Keratinocyte (primary cell): ENCODE data around the gene C2orf81. TPM values are rescaled to one million over a fixed set of nuclear protein-coding genes. Genes with fewer than 3 reads are reported as not detected.
"Not testable (repeated sequence)": the region's sequence is repeated elsewhere in the genome, so short reads cannot be mapped to it uniquely, and the experiment has no call there.

Experiments used
- DNase-seq: peaks from one replicate; pipeline ENCODE4 v3.0.0-alpha.2; 2011; ENCODE audit warnings: low read depth, missing footprints, low spot score
- FAIRE-seq: peaks from 2 replicates; lab custom pipeline; 2011; peaks lifted over from hg19 to GRCh38; lab: Jason Lieb, UNC
- H2AFZ ChIP-seq: 2 replicates; pipeline ENCODE4 v1.6.0; 2012; ENCODE audit warnings: low read length, control low read depth, inconsistent platforms; ENCODE audit not compliant: control insufficient read depth
- H3K27ac ChIP-seq: 2 replicates; pipeline ENCODE4 v1.5.1; 2011; ENCODE audit warnings: low read length; ENCODE audit not compliant: control insufficient read depth, insufficient read depth
- H3K27me3 ChIP-seq: 3 replicates; pipeline ENCODE4 v1.6.0; 2011; ENCODE audit warnings: low read length; ENCODE audit not compliant: control insufficient read depth, insufficient read depth; ENCODE audit errors: extremely low read depth
- H3K36me3 ChIP-seq, 2 experiments: 2 replicates in 1 of 2; 3 replicates in 1 of 2; pipeline ENCODE4 v1.5.1; 2011; ENCODE audit warnings: low read length in 2 of 2, mild to moderate bottlenecking in 1 of 2; ENCODE audit not compliant: control insufficient read depth in 2 of 2, insufficient read depth in 2 of 2; ENCODE audit errors: extremely low read depth in 1 of 2
- H3K4me1 ChIP-seq: 3 replicates; pipeline ENCODE4 v1.5.1; 2011; ENCODE audit warnings: low read length; ENCODE audit not compliant: control insufficient read depth, insufficient read depth; ENCODE audit errors: extremely low read depth
- H3K4me2 ChIP-seq: 3 replicates; pipeline ENCODE4 v1.6.0; 2011; ENCODE audit warnings: low read depth, low read length; ENCODE audit not compliant: control insufficient read depth, insufficient read depth; ENCODE audit errors: extremely low read depth
- H3K4me3 ChIP-seq, 3 experiments: fragments of 200-600 bp in 1 of 3; sonication (generic) in 1 of 3; 2 replicates in 2 of 3; 3 replicates in 1 of 3; pipeline ENCODE4 v1.5.1; 2011 to 2016; ENCODE audit warnings: low read length in 3 of 3, mild to moderate bottlenecking in 3 of 3, control low read depth in 2 of 3, inconsistent platforms in 1 of 3, low read depth in 1 of 3, mixed read lengths in 1 of 3, mixed run types in 1 of 3, moderate library complexity in 1 of 3; ENCODE audit not compliant: control insufficient read depth in 2 of 3, insufficient read depth in 2 of 3; ENCODE audit errors: extremely low read depth in 1 of 3
- H3K79me2 ChIP-seq: 2 replicates; pipeline ENCODE4 v1.6.0; 2012; ENCODE audit warnings: low read length; ENCODE audit not compliant: control insufficient read depth, insufficient read depth
- H3K9ac ChIP-seq: 3 replicates; pipeline ENCODE4 v1.6.0; 2011; ENCODE audit warnings: low read length; ENCODE audit not compliant: control insufficient read depth, insufficient read depth; ENCODE audit errors: extremely low read depth
- H3K9me1 ChIP-seq: 3 replicates; pipeline ENCODE4 v1.6.0; 2011; ENCODE audit warnings: low read length; ENCODE audit not compliant: control insufficient read depth, insufficient read depth; ENCODE audit errors: extremely low read depth
- H3K9me3 ChIP-seq: 2 replicates; pipeline ENCODE4 v1.5.1; 2012; ENCODE audit warnings: low read depth, low read length; ENCODE audit not compliant: control insufficient read depth
- H4K20me1 ChIP-seq: 3 replicates; pipeline ENCODE4 v1.6.0; 2011; ENCODE audit warnings: low read length; ENCODE audit not compliant: control insufficient read depth, insufficient read depth; ENCODE audit errors: extremely low read depth
- CTCF ChIP-seq, 3 experiments: IDR thresholded peaks in 1 of 3; conservative IDR thresholded peaks in 1 of 3; optimal IDR thresholded peaks in 1 of 3; 2 replicates in 2 of 3; 3 replicates in 1 of 3; pipeline versions ENCODE3 to v1.5.1; 2011; ENCODE audit warnings: low read length in 3 of 3, mild to moderate bottlenecking in 3 of 3, moderate library complexity in 2 of 3, control low read depth in 1 of 3, inconsistent platforms in 1 of 3; ENCODE audit not compliant: insufficient read depth in 2 of 3; ENCODE audit errors: extremely low read depth in 1 of 3
- EZH2 ChIP-seq: IDR thresholded peaks from one replicate; pipeline ENCODE4 v1.6.1; 2012; ENCODE audit warnings: inconsistent platforms, mild to moderate bottlenecking, low read length, moderate library complexity
- dilution Hi-C: fragments of 300-500 bp; cut with MboI; formaldehyde crosslinking; loops from one replicate; pipeline ENCODE4 v1.7.0; 2020; ENCODE audit warnings: low sequenced_read_pairs; ENCODE audit not compliant: extremely low pct_ligation_motif_present
- polyA minus RNA-seq, 3 experiments: library from RNA; depleted of rRNA, polyadenylated mRNA; stranded (reverse); fragments of >200 nt; gene quantifications; 1 replicate in 1 of 3; 2 replicates in 1 of 3; 3 replicates in 1 of 3; pipeline ENCODE4 v1.2.3, GENCODE V29; 2011
- polyA plus RNA-seq, 5 experiments: library from polyadenylated mRNA; depleted of rRNA in 3 of 5; stranded (reverse) in 3 of 5; stranded (forward) in 1 of 5; unstranded in 1 of 5; fragments of >200 nt; gene quantifications; 1 replicate in 1 of 5; 2 replicates in 3 of 5; 3 replicates in 1 of 5; pipeline versions ENCODE4 v1.2.1 to v1.2.3, GENCODE V29; 2011 to 2012; ENCODE audit warnings: missing spikeins in 2 of 5, low read depth in 1 of 5, low replicate concordance in 1 of 5

C2orf81 gene
- polyA plus RNA-seq (0.58 to 1.5 TPM (median 0.89 TPM) in 3 replicates), polyA minus RNA-seq (0.96 to 5.1 TPM (median 1.4 TPM) in 3 replicates)
- 0.59 TPM for polyA plus RNA-seq (2011; ENCODE audit: low read depth)
- 1.0 and 1.4 TPM in 2 replicates for polyA plus RNA-seq (2011; cell fraction: cytosol; rRNA removed)
- polyA plus RNA-seq (2011; cell fraction: nucleus; rRNA removed) = 2.4 and 4.2 TPM in 2 replicates
- polyA plus RNA-seq (2012; ENCODE audit: low replicate concordance) = 1.7 and 2.6 TPM in 2 replicates
- polyA minus RNA-seq (2011; cell fraction: cytosol; rRNA and poly(A)+ RNA removed) = 4.4 TPM
- polyA minus RNA-seq (2011; cell fraction: nucleus; rRNA and poly(A)+ RNA removed) = 1.3 and 2.4 TPM in 2 replicates

DNA sequence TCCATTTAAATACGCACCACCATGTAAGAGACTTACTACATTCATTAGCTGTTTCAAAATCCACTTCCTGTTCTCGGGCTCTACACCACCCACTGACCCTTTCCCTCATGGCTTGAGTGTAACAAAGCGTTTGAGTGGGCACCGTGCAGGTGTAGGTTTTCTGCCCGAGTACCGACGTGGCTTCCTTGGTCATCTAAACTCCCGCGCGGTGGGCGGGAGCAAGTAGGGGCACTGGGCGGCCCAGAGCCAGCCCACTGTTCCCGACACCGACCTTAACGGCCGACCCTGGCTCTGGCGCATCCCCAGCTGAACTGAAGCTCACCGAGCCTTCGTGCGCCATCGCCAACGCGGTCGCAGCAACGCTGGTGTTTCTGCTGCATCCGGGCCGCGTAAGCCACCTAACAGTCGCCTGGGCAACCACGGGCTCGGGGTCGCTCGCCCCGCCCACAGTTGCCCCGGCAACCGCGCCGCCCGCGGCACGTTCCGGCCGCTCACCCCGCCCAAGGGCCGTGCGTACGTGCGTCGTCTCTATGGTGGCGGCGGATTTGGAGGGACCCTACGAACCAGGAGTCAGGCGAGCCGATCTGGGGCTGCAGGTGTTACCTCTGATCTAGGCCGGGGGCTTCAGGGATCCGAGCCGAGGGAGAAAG is at the start of gene C2orf81, which contains the start of gene WDR54:
TSS of gene C2orf81 (minus strand) at position 399 of the 650 bp plus-strand sequence. CDS start at position 340, 59 bp downstream.
TSS of gene WDR54 (plus strand) at position 510 of the 650 bp plus-strand sequence. CDS start 424 bp downstream, outside the sequence.
- Histone ChIP-seq H3K36me3 (peaks cover 0 to 16% of the 10 kb centered on the region in 2 experiments), H3K9me3 (no peaks in the 10 kb centered on the region), H2AFZ (peak within 1 kb of the TSS; percentile 79), H3K4me1 (peaks cover 47% of the 10 kb centered on the region), H3K27ac (peak within 1 kb of the TSS; percentile 96), H3K9ac (peak within 1 kb of the TSS; percentile 95), H3K4me3 (peak within 1 kb of the TSS; percentile 59 to 83 (median 81)), H3K9me1 (no peaks in the 10 kb centered on the region), H3K4me2 (peak within 1 kb of the TSS; percentile 96), H4K20me1 (no peaks in the 10 kb centered on the region), H3K79me2 (peaks cover 2% of the 10 kb centered on the region), H3K27me3 (no peaks in the 10 kb centered on the region)
- FAIRE-seq (no peak), DNase-seq (no peak)
- TF ChIP-seq EZH2 = no peak
- no peak for TF ChIP-seq CTCF (optimal IDR thresholded peaks at IDR 0.05 in 1 of 3, IDR thresholded peaks at IDR 0.05 in 1 of 3, conservative IDR thresholded peaks at IDR 0.05 in 1 of 3; ENCODE audit: extremely low read depth in 1 of 3, insufficient read depth in 2 of 3, low read length in 3 of 3)
- dilution Hi-C loops = no loop called here

DNA sequence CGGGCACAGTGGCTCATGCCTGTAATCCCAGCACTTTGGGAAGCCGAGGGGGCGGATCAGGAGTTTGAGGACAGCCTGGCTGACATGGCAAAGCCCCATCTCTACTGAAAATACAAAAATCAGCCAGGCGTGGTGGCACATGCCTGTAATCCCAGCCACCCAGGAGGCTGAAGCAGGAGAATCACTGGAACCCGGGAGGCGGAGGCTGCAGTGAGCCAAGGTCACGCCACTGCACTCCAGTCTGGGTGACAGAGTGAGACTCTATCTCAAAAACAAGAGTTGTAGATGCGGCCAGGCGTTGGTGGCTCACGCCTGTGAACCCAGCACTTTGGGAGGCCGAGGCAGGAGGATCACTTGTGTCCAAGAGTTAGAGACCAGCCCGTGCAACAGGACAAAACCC is 49.3 kb upstream of the C2orf81 start:
- H3K9me1 ChIP-seq, H3K9ac ChIP-seq, FAIRE-seq, H3K79me2 ChIP-seq, H3K4me2 ChIP-seq, DNase-seq, H4K20me1 ChIP-seq, H3K27ac ChIP-seq, dilution Hi-C loops, H3K27me3 ChIP-seq, H3K9me3 ChIP-seq, H2AFZ ChIP-seq, H3K4me3 ChIP-seq, H3K4me1 ChIP-seq: not testable (repeated sequence)
- H3K36me3 ChIP-seq = peaks cover 11 to 12% of the 10 kb centered on the region in 2 experiments
